Glomerular visceral epithelial cell (primary cell): ENCODE results near the gene CKB.
A peak's percentile ranks its signal among the peaks of the same experiment; 100 is the strongest.
"Not testable (repeated sequence)": the region's sequence is repeated elsewhere in the genome, so short reads cannot be mapped to it uniquely, and the experiment has no call there.

Experiments used
- DNase-seq: peaks from one replicate; pipeline ENCODE4 v3.0.0-alpha.2; 2016; ENCODE audit errors: extremely low spot score

CKB gene

GRCh38 chr14:103526247-103526913 lies 3.8 kb upstream of the CKB start:
- no peak for DNase-seq

- not testable (repeated sequence) for DNase-seq
Observed at GRCh38 chr14:103525430-103526246, 3.0 kb upstream of the CKB start.

- DNase-seq: no peak
Observed at GRCh38 chr14:103524002-103524935, 1.6 kb upstream of the CKB start.

- DNase-seq: no peak
Observed at GRCh38 chr14:103523575-103523954, 935 bp upstream of the CKB start.

- no peak for DNase-seq
Observed at GRCh38 chr14:103521951-103522563, 573 bp downstream of the CKB start.

GRCh38 chr14:103521438-103521950 lies 1.1 kb downstream of the CKB start:
- DNase-seq: no peak

- peak; percentile 73 for DNase-seq
Observed at GRCh38 chr14:103520657-103521437, 1.8 kb downstream of the CKB start.

- DNase-seq: no peak
Observed at GRCh38 chr14:103520269-103520656, 2.4 kb downstream of the CKB start.

GRCh38 chr14:103519837-103520212 lies 2.8 kb downstream of the CKB start:
- DNase-seq: peak; percentile 53

- no peak for DNase-seq
Observed at GRCh38 chr14:103519043-103519836, 3.4 kb downstream of the CKB start.

GRCh38 chr14:103518422-103519042 lies 4.1 kb downstream of the CKB start:
- peak; percentile 60 for DNase-seq

- DNase-seq: no peak
Observed at GRCh38 chr14:103517721-103518421, 4.8 kb downstream of the CKB start.

- DNase-seq: no peak
Observed at GRCh38 chr14:103517174-103517566, 5.5 kb downstream of the CKB start.

- no peak for DNase-seq
Observed at GRCh38 chr14:103516426-103517173, 6.0 kb downstream of the CKB start.

- no peak for DNase-seq
Observed at GRCh38 chr14:103514596-103515421, 7.8 kb downstream of the CKB start.

- peak; percentile 64 for DNase-seq
Observed at GRCh38 chr14:103512701-103513611, 9.7 kb downstream of the CKB start.
